ENCODE results near the gene NDUFA11.
"Not testable (repeated sequence)": the region's sequence is repeated elsewhere in the genome, so short reads cannot be mapped to it uniquely, and the experiment has no call there.

Gene NDUFA11

DNA sequence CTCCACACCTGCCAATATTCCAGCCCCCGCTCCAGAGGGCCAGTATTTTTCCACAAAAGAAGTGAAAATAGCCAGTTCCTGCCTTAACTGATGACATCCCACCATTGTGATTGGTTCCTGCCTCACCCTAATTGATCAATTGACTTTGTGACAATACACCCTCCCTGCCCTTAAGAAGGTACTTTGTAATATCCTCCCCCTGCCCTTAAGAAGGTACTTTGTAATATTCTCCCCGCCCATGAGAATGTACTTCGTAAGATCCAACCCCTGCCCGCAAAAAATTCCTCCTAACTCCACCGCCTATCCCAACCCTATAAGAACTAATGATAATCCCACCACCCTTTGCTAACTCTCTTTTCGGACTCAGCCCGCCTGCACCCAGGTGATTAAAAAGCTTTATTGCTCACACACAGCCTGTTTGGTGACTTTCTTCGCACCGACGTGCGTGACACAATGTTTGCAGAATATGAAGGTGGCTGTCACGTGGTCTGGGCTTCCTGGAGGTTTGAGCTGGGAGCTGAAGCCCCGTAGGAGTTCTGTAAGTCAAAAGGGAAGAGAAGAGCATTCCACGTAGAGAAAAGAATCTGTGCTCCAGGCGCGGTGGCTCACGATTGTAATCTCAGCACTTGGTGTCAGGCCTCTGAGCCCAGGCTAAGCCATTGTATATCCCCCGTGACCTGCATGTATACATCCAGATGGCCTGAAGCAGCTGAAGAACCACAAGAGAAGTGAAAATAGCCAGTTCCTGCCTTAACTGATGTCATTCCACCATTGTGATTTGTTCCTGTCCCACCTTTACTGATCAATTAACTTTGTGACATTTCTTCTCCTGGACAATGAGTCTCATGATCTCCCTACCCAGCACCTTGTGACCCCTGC lies 46.1 kb downstream of the NDUFA11 start:
- no peak for DNase-seq (ENCODE audit: low read depth in 2 of 2)

DNA sequence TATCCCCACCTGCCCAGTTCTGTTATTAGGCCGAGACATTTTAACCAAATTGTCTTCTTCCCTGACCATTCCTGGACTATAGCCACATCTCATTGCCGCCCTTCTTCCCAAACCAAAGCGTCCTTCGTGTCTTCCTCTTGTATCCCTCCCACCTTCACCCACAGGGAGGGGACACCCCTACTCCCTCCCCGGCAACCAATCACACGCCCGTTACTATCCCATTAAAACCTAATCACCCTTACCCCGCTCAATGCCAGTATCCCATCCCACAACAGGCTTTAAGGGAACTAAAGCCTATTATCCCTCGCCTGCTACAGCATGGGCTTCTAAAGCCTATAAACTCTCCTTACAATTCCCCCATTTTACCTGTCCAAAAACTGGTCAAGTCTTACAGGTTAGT lies 48.4 kb downstream of the NDUFA11 start:
- DNase-seq (ENCODE audit: low read depth in 2 of 2) = not testable (repeated sequence)

DNA sequence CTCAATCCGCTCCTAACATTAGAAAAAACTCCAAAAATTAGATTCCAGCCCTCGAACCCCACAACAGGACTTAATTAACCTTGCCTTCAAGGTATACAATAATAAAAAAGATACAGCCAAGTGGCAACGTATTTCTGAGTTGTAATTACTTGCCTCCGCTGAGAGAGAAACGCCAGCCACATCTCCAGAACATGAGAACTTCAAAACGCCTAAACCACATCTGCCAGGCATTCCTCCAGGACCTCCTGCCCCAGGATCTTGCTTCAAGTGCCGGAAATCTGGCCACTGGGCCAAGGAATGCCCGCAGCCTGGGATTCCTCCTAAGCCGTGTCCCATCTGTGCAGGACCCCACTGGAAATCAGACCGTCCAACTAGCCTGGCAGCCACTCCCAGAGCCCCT lies 49.5 kb downstream of the NDUFA11 start:
- DNase-seq (ENCODE audit: low read depth in 2 of 2) = not testable (repeated sequence)

- no peak for DNase-seq (ENCODE audit: low read depth in 2 of 2)
Observed at GRCh38 chr19:5851302-5851701, 52.3 kb downstream of the NDUFA11 start, which contains the start of gene FUT3. FUT3 (minus strand) TSS chr19:5851449.

DNA sequence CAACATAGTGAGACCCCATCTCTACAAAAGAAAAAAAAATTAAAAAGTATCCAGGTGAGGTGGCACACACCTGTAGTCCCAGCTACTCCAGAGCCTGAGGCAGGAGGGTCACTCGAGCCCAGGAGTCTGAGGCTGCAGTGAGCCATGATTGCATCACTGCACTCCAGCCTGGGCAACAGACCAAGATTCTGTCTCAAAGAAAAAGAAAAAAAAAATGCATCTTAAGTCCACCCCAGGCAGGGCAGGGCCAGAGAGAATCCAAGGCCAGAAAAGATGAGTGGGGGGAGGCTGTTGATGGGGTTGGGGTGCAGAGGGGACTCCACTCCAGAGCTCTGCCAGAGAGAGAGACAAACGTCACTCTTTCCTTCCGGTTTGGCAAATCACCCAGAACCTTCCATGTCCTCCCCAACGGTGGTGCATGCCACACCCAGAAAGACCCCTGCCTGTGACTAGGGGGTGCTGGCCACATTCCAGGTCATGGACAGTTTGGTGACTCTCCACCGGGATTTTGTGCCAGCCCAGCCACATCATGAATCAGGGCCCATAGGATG lies 52.8 kb downstream of the NDUFA11 start:
- DNase-seq (ENCODE audit: low read depth in 2 of 2) = no peak

GRCh38 chr19:5850189-5850588 lies 53.4 kb downstream of the NDUFA11 start:
- no peak for DNase-seq (ENCODE audit: low read depth in 2 of 2)

GRCh38 chr19:5848621-5849020 lies 55.0 kb downstream of the NDUFA11 start:
- DNase-seq (ENCODE audit: low read depth in 2 of 2) = not testable (repeated sequence)

- DNase-seq (ENCODE audit: low read depth in 2 of 2) = not testable (repeated sequence)
Observed at GRCh38 chr19:5847846-5848245, 55.7 kb downstream of the NDUFA11 start.

All from stimulated activated CD8-positive, alpha-beta memory T cell treated with anti-CD3 and anti-CD28 coated beads, Interleukin-7, amount 100 ng/mL, for 4 hours (primary cell).